SH-SY5Y (cell line): ENCODE results near the gene MEI4.

ENCODE experiments used
- GATA2 ChIP-seq: IDR thresholded peaks from 2 replicates; pipeline ENCODE4 v1.6.1; 2011; ENCODE audit warnings: mild to moderate bottlenecking, low read depth, low read length
- GATA3 ChIP-seq: IDR thresholded peaks from 2 replicates; pipeline ENCODE4 v1.6.1; 2011; ENCODE audit warnings: low read depth, mild to moderate bottlenecking, low read length, moderate library complexity

GRCh38 chr6:77619114-77619513 lies 33.7 kb upstream of the MEI4 start:
- TF ChIP-seq GATA3 (no peak), GATA2 (no peak)
